Ishikawa (cell line): Measurements from ENCODE around the gene TEX11.

Experiments used
- CEBPB ChIP-seq: IDR thresholded peaks from 2 replicates; pipeline ENCODE4 v1.6.1; 2012
- CREB1 ChIP-seq: IDR thresholded peaks from 2 replicates; pipeline ENCODE4 v1.6.1; 2012; ENCODE audit warnings: low read depth
- EGR1 ChIP-seq: IDR thresholded peaks from 2 replicates; pipeline ENCODE4 v1.6.1; 2012
- EP300 ChIP-seq: IDR thresholded peaks from 2 replicates; pipeline ENCODE4 v1.6.1; 2012; ENCODE audit warnings: borderline replicate concordance
- FOXM1 ChIP-seq: IDR thresholded peaks from 2 replicates; pipeline ENCODE4 v1.6.1; 2012; ENCODE audit warnings: low read depth, borderline replicate concordance
- NFIC ChIP-seq: IDR thresholded peaks from 2 replicates; pipeline ENCODE4 v1.6.1; 2012
- RAD21 ChIP-seq: IDR thresholded peaks from 2 replicates; pipeline ENCODE4 v1.6.1; 2012; ENCODE audit warnings: low read depth
- REST ChIP-seq: IDR thresholded peaks from 2 replicates; pipeline ENCODE4 v1.6.1; 2012; ENCODE audit warnings: low read depth, mild to moderate bottlenecking
- TAF1 ChIP-seq: IDR thresholded peaks from 2 replicates; pipeline ENCODE4 v1.6.1; 2012; ENCODE audit warnings: low read depth, mild to moderate bottlenecking
- TCF12 ChIP-seq: IDR thresholded peaks from 2 replicates; pipeline ENCODE4 v1.6.1; 2012; ENCODE audit warnings: low read depth
- TEAD4 ChIP-seq: IDR thresholded peaks from 2 replicates; pipeline ENCODE4 v1.6.1; 2012
- YY1 ChIP-seq: IDR thresholded peaks from 2 replicates; pipeline ENCODE4 v1.6.1; 2012; ENCODE audit warnings: low read depth
- ZBTB7A ChIP-seq: IDR thresholded peaks from 2 replicates; pipeline ENCODE4 v1.6.1; 2012; ENCODE audit warnings: low read depth
- TF ChIP-seq, protein P1 (sequence below): IDR thresholded peaks from 2 replicates; pipeline ENCODE4 v1.6.1; 2012
- TF ChIP-seq, protein P2 (sequence below): IDR thresholded peaks from 2 replicates; pipeline ENCODE4 v1.6.1; 2012

Gene TEX11

GRCh38 chrX:70635669-70636068 is 272.8 kb downstream of the TEX11 start:
- no peak for TF ChIP-seq ZBTB7A
- TF ChIP-seq, protein P1, sequence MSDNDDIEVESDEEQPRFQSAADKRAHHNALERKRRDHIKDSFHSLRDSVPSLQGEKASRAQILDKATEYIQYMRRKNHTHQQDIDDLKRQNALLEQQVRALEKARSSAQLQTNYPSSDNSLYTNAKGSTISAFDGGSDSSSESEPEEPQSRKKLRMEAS, result no peak
- TF ChIP-seq TAF1, result no peak
- no peak for TF ChIP-seq TEAD4
- no peak for TF ChIP-seq YY1
- TF ChIP-seq, protein P2, sequence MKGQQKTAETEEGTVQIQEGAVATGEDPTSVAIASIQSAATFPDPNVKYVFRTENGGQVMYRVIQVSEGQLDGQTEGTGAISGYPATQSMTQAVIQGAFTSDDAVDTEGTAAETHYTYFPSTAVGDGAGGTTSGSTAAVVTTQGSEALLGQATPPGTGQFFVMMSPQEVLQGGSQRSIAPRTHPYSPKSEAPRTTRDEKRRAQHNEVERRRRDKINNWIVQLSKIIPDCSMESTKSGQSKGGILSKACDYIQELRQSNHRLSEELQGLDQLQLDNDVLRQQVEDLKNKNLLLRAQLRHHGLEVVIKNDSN, result no peak
- TF ChIP-seq EGR1, result no peak

DNA sequence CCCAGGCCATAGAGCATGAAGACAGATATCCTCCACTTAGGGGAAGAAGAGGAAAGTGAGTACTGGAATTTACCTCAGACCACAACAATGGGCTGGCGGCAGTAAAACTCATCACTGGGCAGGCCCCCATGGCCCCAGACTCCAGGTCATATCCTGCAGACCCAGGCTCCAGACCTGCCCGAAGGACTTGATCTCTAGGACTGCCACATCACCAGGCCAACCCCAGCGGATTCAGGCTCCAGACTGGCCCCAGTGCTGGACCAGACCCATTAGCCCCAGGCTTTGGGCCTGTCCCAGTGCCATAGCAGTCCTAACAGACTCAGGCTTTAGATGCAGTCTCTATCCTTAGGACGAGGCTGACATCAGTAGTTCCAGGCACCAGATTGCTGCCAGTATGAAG is 273.3 kb downstream of the TEX11 start:
- no peak for TF ChIP-seq CEBPB
- no peak for TF ChIP-seq CREB1
- TF ChIP-seq REST, result no peak
- no peak for TF ChIP-seq EP300
- no peak for TF ChIP-seq ZBTB7A
- TF ChIP-seq TEAD4, result no peak
- TF ChIP-seq YY1, result no peak
- TF ChIP-seq TAF1, result no peak
- TF ChIP-seq, protein P1, result no peak
- TF ChIP-seq EGR1, result no peak
- no peak for TF ChIP-seq NFIC
- no peak for TF ChIP-seq TCF12
- TF ChIP-seq FOXM1, result no peak
- TF ChIP-seq, protein P2, result no peak
- no peak for TF ChIP-seq RAD21

DNA sequence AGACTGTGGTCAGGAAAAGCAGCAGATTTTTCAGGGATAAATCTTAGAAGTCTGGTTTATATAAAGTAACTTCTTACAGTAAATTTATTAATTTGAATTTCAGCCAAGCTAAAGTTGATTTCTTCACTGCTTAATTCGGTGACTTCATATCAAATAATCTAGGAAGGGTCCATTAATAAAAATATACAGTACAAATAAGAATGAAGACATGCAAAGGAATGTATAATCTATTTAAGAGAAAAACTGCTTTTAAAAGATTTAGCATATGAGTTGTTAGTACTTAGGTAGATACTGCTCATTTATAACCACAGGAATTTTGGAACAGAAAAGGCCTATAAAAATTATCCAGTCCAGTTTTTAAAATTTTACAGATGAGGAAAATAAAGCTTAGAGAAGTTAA is 286.8 kb downstream of the TEX11 start:
- TF ChIP-seq EP300, result no peak
- no peak for TF ChIP-seq CREB1
- TF ChIP-seq TAF1, result no peak

DNA sequence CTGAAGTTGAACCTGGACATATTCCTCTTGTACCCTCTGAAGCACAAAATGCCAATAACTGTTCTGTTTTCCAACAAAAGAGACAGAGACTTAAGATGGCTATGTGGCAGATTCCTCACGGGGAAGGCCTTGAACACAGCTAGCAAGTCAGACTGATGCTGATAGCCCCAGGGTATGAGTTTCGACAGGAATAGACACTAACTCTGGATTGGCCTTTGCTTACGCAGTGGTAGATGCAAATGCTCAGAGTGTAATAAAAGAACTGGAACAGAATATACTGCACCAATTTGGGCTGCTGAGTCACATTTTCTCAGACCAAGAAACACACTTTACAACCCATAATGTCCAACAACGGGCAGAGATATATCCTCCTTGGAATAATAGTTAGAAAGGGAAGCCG is 290.0 kb downstream of the TEX11 start:
- TF ChIP-seq, protein P1, result no peak

DNA sequence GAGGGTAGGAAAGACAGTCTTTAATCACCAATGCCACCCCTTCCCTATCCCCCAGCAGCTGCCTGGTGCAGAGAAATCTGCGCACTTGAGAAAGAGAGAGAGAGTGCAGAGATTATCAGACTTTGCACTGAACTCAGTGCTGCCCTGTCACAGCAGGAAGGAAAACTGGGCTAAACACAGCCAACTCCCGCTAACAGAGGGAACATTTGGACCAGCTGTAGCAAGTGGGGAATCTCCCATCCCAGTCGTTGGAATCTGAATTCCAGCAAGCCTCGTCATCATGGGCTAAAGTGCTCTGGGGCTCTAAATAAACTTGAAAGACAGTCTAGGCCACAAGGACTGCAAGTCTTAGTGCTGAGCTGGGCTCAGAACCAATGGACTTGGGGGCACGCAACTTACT is 295.2 kb downstream of the TEX11 start:
- no peak for TF ChIP-seq CEBPB
- no peak for TF ChIP-seq RAD21
- no peak for TF ChIP-seq FOXM1
- no peak for TF ChIP-seq TEAD4
- no peak for TF ChIP-seq YY1
- no peak for TF ChIP-seq EP300
- TF ChIP-seq CREB1, result no peak
- TF ChIP-seq ZBTB7A, result no peak

- TF ChIP-seq CEBPB, result no peak
- no peak for TF ChIP-seq EGR1
- TF ChIP-seq, protein P1, result no peak
- TF ChIP-seq ZBTB7A, result no peak
- TF ChIP-seq FOXM1, result no peak
- no peak for TF ChIP-seq YY1
- TF ChIP-seq REST, result no peak
- no peak for TF ChIP-seq EP300
- no peak for TF ChIP-seq TEAD4
- TF ChIP-seq CREB1, result no peak
Observed at GRCh38 chrX:70605352-70605751, 303.2 kb downstream of the TEX11 start.
